22Rv1 (cell line): ENCODE data around the gene ABLIM3.

Experiments
- H3K27ac ChIP-seq: fragments of 450-650 bp; 2 replicates; pipeline ENCODE4 v1.5.1; 2017
- CTCF ChIP-seq: fragments of 450-650 bp; IDR thresholded peaks from 2 replicates; pipeline ENCODE4 v1.5.1; 2017; ENCODE audit warnings: mild to moderate bottlenecking
- ZFX ChIP-seq: fragments of 450-650 bp; IDR thresholded peaks from 2 replicates; pipeline ENCODE4 v1.6.1; 2017; ENCODE audit warnings: antibody characterized with exemption, borderline replicate concordance

The ABLIM3 gene

GRCh38 chr5:149133795-149134777 is 7.2 kb upstream of the ABLIM3 start:
- no peak overlapping the region for H3K27ac ChIP-seq

GRCh38 chr5:149134778-149135500 is 6.4 kb upstream of the ABLIM3 start:
- no peak overlapping the region for H3K27ac ChIP-seq
- TF ChIP-seq CTCF (no peak), ZFX (no peak)

More at GRCh38 chr5:149133795-149134777, 7.2 kb upstream of the ABLIM3 start:
- no peak for TF ChIP-seq CTCF
- TF ChIP-seq ZFX: no peak

- no peak for TF ChIP-seq CTCF
- TF ChIP-seq ZFX: no peak
- no peak overlapping the region for H3K27ac ChIP-seq
Observed at GRCh38 chr5:149135536-149136201, 5.6 kb upstream of the ABLIM3 start.

- H3K27ac ChIP-seq: no peak overlapping the region
- TF ChIP-seq CTCF (no peak), ZFX (no peak)
Observed at GRCh38 chr5:149138182-149138923, 2.9 kb upstream of the ABLIM3 start.

GRCh38 chr5:149140197-149141002 is 893 bp upstream of the ABLIM3 start:
- TF ChIP-seq ZFX (no peak), CTCF (no peak)
- H3K27ac ChIP-seq: no peak overlapping the region
